HUES64 (cell line): ENCODE results near the gene SUPV3L1.

Experiments
- H3K27ac ChIP-seq: 2 replicates; pipeline ENCODE4 v1.7.0; 2013; ENCODE audit warnings: low read depth, low read length, inconsistent platforms
- H3K27me3 ChIP-seq: 2 replicates; pipeline ENCODE4 v1.6.1; 2013; ENCODE audit warnings: mild to moderate bottlenecking, low read length; ENCODE audit not compliant: insufficient read depth
- H3K36me3 ChIP-seq: 2 replicates; pipeline ENCODE4 v1.6.1; 2013; ENCODE audit warnings: mild to moderate bottlenecking, low read length; ENCODE audit not compliant: insufficient read depth
- H3K4me1 ChIP-seq: 2 replicates; pipeline ENCODE4 v1.6.1; 2013; ENCODE audit warnings: mild to moderate bottlenecking, low read length, moderate library complexity; ENCODE audit not compliant: insufficient read depth
- H3K4me3 ChIP-seq: 2 replicates; pipeline ENCODE4 v1.5.1; 2013; ENCODE audit warnings: mild to moderate bottlenecking, low read length, moderate library complexity
- H3K9ac ChIP-seq: 2 replicates; pipeline ENCODE4 v1.6.1; 2013; ENCODE audit warnings: mild to moderate bottlenecking, low read depth, low read length
- H3K9me3 ChIP-seq: 2 replicates; pipeline ENCODE4 v1.6.1; 2013; ENCODE audit warnings: low read depth, low read length; ENCODE audit not compliant: insufficient read depth
- WGBS: fragments of 150-250, 120-280 bp; methylation state at CpG from one replicate; pipeline ENCODE4 v1.1.7; 2013; ENCODE audit warnings: missing lambda C conversion rate; 5-methylcytosine and 5-hydroxymethylcytosine counted together

The SUPV3L1 gene

GRCh38 chr10:69218831-69219230 lies 38.8 kb downstream of the SUPV3L1 start:
- Histone ChIP-seq H3K9ac (no peak overlapping the region), H3K27ac (no peak overlapping the region), H3K9me3 (no peaks in the 10 kb centered on the region), H3K36me3 (no peaks in the 10 kb centered on the region), H3K4me1 (peaks cover 4% of the 10 kb centered on the region), H3K4me3 (no peak overlapping the region), H3K27me3 (no peaks in the 10 kb centered on the region)
- 92% methylated on average over 6 of the region's 6 CpGs for WGBS

- 88% methylated on average over 8 of the region's 8 CpGs for WGBS
- H3K9me3 ChIP-seq: no peaks in the 10 kb centered on the region
- H3K4me3 ChIP-seq: no peak within 1 kb of the TSS
- no peaks in the 10 kb centered on the region for H3K36me3 ChIP-seq
- H3K27ac ChIP-seq: no peak within 1 kb of the TSS
- peaks cover 4% of the 10 kb centered on the region for H3K4me1 ChIP-seq
- H3K9ac ChIP-seq: no peak within 1 kb of the TSS
- H3K27me3 ChIP-seq: no peaks in the 10 kb centered on the region
Measured at GRCh38 chr10:69220041-69220451, 40.0 kb downstream of the SUPV3L1 start, which contains the start of gene HKDC1. Gene HKDC1, plus strand, starts transcription at chr10:69220332. Its CDS starts 104 bp downstream, at chr10:69220436.

DNA sequence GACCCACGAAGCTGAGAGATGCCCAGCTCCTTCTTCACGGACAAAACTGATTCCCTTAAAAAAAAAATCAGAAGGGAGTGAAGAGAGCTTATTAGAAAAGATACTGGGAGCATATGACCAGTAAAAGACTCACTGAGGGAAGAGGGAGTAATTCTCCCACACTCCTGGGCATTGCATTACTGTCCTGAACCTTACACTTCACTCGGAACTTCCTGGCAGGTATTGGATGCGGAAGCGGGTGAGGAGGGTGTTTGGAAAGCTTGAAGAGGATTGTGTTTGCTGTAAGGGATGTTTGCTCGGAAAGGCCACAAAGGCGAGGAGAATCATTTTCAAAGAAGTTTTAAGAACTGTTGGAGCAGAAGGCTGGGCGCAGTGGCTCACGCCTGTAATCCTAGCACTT lies 40.5 kb downstream of the SUPV3L1 start:
- WGBS: 94% methylated on average over 9 of the region's 9 CpGs
- no peaks in the 10 kb centered on the region for H3K36me3 ChIP-seq
- H3K9me3 ChIP-seq: no peaks in the 10 kb centered on the region
- no peaks in the 10 kb centered on the region for H3K27me3 ChIP-seq
- no peak overlapping the region for H3K27ac ChIP-seq
- H3K9ac ChIP-seq: no peak overlapping the region
- no peak overlapping the region for H3K4me3 ChIP-seq
- peaks cover 4% of the 10 kb centered on the region for H3K4me1 ChIP-seq

DNA sequence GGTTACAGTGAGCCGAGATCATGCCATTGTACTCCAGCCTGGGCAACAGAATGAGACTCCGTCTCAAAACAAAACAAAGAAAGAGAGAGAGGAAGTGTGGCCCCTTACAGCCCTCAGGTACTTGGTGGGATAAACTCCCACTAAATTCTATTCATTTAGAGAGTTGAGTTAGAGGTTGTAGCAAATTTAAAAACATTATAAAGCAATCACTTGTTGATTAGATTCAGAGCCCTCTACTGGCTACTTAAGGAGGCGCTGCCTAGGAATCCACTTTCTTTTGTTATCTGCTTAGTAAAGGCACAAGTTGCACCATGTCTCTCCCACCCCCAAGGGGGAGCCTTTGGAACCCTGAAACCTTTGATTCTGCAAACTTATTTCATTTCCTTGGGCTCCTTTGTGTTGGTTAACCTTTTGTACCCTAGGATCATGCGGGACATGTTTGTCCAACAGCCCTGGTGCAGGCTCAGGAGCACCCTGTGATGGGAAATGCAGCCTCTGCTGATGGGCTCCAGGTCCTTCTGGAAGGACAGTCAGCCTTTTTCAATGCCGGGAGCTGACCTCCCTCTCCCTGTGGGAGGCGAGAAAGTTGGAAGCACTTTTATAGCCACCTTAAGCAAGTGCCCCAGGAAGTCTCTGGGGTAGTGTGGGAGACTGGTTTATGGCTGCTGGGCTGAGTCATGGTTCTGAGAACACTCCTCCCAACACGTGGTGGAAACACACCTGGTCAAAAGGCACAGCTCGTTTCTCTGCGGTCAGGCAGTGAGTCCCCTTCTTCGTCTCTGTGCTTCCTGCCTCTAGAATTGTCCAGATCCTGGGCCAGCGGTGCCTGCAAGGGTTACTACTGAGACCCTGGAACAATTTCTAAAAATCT lies 42.4 kb downstream of the SUPV3L1 start:
- H3K27me3 ChIP-seq: no peaks in the 10 kb centered on the region
- no peak overlapping the region for H3K4me3 ChIP-seq
- WGBS: 61% methylated on average over 10 of the region's 11 CpGs
- H3K9ac ChIP-seq: peak overlapping the region; percentile 18; the same call in 1 of the 2 replicates
- peaks cover 4% of the 10 kb centered on the region for H3K4me1 ChIP-seq
- no peaks in the 10 kb centered on the region for H3K9me3 ChIP-seq
- H3K36me3 ChIP-seq: no peaks in the 10 kb centered on the region
- peak overlapping the region; percentile 44; the same call in 1 of the 2 replicates for H3K27ac ChIP-seq

GRCh38 chr10:69223028-69223342 lies 43.0 kb downstream of the SUPV3L1 start:
- 76% methylated on average over 1 of the region's 1 CpG for WGBS
- no peak overlapping the region for H3K27ac ChIP-seq
- no peaks in the 10 kb centered on the region for H3K27me3 ChIP-seq
- no peaks in the 10 kb centered on the region for H3K9me3 ChIP-seq
- no peak overlapping the region; the same call in 1 of the 2 replicates for H3K9ac ChIP-seq
- H3K36me3 ChIP-seq: no peaks in the 10 kb centered on the region
- H3K4me1 ChIP-seq: peaks cover 4% of the 10 kb centered on the region
- H3K4me3 ChIP-seq: no peak overlapping the region

DNA sequence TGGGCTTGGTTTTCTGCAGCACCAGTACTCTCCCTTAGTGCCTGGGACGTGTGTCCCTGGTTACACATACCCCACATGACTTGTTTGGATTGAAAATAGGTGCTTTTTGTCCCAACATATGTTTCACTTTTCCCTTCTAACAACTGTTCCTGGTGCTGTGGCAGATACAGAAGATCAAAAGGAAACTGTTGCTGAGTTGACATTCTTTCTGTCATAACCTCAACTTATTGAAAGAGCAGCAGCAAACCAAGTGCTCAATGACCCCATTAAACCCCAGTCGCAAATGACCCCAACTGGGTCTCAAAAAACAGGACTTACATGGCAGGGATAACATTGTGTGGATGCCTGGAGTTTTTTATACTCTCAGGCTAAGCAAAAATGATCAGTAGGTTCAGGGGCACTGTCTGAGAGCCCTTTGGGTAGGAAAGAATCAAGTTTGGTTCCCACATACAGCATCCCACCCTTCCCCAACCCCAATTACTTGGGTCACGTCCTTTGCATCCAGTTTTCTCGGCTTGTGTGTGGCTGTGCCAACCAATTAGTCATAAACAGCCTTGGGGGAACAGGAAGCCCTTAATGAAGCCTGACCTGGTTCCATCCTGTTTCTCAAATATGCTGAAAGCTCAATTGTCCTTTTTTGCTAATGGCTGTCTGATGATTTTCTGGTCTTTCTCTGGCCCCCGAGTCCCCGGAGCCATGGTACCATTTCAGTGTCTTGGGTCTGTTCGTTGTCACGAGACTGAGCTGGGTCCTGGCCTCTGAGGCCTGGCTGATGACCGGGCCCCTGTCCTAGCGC lies 45.0 kb downstream of the SUPV3L1 start:
- H3K4me1 ChIP-seq: peaks cover 4% of the 10 kb centered on the region
- H3K4me3 ChIP-seq: no peak overlapping the region
- H3K9ac ChIP-seq: no peak overlapping the region
- WGBS: 94% methylated on average over 10 of the region's 10 CpGs
- no peaks in the 10 kb centered on the region for H3K9me3 ChIP-seq
- H3K27me3 ChIP-seq: no peaks in the 10 kb centered on the region
- no peak overlapping the region for H3K27ac ChIP-seq
- H3K36me3 ChIP-seq: no peaks in the 10 kb centered on the region

DNA sequence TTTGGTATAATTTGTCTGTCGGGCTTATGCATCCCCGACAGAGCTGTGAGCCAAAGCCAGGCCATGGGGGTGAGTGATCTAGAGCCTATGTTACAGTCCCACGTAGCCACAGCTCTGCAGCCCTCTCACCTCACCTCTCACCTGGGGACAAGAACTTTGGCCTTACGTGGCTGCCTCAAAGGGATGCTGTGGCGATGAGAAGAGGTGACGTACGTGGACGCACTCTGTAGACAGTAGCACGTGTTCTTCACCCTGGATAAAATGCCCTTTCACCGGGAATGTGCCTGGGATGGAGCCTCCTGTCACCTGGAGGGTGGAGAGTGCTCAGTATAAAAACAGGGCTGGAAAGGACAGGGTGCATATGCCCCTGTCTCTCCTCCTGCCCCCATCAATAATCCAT lies 45.6 kb downstream of the SUPV3L1 start:
- Histone ChIP-seq H3K27me3 (no peaks in the 10 kb centered on the region), H3K4me1 (peaks cover 4% of the 10 kb centered on the region), H3K4me3 (no peak overlapping the region), H3K9me3 (no peaks in the 10 kb centered on the region), H3K27ac (no peak overlapping the region), H3K9ac (no peak overlapping the region), H3K36me3 (no peaks in the 10 kb centered on the region)
- WGBS: 73% methylated on average over 10 of the region's 10 CpGs

GRCh38 chr10:69226919-69227450 lies 47.0 kb downstream of the SUPV3L1 start:
- Histone ChIP-seq H3K36me3 (no peaks in the 10 kb centered on the region), H3K27me3 (no peaks in the 10 kb centered on the region), H3K9ac (no peak overlapping the region), H3K9me3 (no peaks in the 10 kb centered on the region), H3K4me1 (peaks cover 6% of the 10 kb centered on the region), H3K27ac (no peak overlapping the region), H3K4me3 (no peak overlapping the region)
- 84% methylated on average over 14 of the region's 14 CpGs for WGBS

DNA sequence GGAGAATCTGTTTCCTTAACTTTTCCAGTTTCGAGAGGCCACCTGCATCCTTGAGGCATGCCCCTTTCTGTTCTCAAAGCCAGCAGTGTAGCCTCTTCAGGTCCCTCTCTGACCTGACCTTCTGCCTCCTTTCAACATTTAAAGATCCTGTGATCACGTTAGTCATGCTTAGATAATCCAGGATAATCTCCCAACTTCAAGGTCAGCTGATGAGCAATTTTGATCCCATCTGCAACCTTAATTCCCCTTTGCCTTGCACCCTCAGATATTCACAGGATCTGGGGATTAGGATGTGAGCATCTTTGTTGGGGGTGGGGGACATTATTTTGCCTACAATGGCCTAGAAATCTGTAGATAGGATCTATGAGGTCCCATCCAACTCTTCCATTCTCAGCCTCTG lies 48.1 kb downstream of the SUPV3L1 start:
- Histone ChIP-seq H3K27ac (no peak overlapping the region), H3K4me1 (peaks cover 13% of the 10 kb centered on the region; the same call in 1 of the 2 replicates), H3K4me3 (no peak overlapping the region)

DNA sequence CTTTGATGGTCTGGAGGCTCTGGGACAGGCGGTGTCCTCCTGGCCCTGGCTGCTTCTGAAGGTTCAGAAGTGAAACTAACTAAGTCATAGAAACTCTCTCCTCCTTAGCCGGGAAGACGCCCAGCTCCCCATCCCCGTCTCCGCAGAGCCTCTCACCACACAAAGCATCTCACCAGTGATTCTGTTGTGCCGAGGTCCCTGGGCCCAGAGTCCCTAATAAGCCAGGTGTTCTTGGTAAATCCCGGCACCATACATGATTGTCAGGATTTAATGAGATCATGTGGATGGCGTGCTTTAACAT lies 49.5 kb downstream of the SUPV3L1 start:
- WGBS: 93% methylated on average over 8 of the region's 8 CpGs
- H3K27ac ChIP-seq: no peak overlapping the region
- H3K9me3 ChIP-seq: no peaks in the 10 kb centered on the region
- no peaks in the 10 kb centered on the region for H3K27me3 ChIP-seq
- H3K9ac ChIP-seq: no peak overlapping the region
- H3K36me3 ChIP-seq: no peaks in the 10 kb centered on the region
- no peak overlapping the region for H3K4me3 ChIP-seq
- peaks cover 13% of the 10 kb centered on the region; the same call in 1 of the 2 replicates for H3K4me1 ChIP-seq

More for the DNA sequence above, 48.1 kb downstream of the SUPV3L1 start:
- Histone ChIP-seq H3K9me3 (no peaks in the 10 kb centered on the region), H3K9ac (no peak overlapping the region), H3K36me3 (no peaks in the 10 kb centered on the region), H3K27me3 (no peaks in the 10 kb centered on the region)
- WGBS: 90% methylated on average over 2 of the region's 2 CpGs

DNA sequence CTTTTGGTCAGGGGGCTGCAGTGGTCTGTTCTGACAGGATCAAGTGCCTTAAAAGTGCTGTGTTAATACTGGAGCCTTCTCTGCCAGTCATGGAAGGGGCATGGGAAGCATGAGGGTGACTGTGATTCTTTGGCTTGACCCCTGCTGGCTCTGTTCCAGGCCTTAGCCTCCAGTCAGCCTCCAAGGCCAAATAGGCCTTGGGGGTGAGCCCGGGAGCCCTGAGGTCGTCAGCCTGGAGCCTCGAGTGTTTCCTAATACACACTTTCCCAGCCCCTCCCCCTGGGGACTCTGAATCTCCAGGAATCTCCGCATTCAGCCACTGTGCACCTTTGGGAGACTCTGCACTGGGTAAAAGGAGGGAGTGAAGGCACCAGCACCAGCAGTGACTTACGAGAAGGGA lies 50.1 kb downstream of the SUPV3L1 start:
- WGBS: 85% methylated on average over 5 of the region's 5 CpGs
- Histone ChIP-seq H3K36me3 (no peaks in the 10 kb centered on the region), H3K4me1 (peaks cover 13% of the 10 kb centered on the region; the same call in 1 of the 2 replicates), H3K27ac (no peak overlapping the region), H3K9ac (no peak overlapping the region), H3K9me3 (no peaks in the 10 kb centered on the region), H3K27me3 (no peaks in the 10 kb centered on the region), H3K4me3 (no peak overlapping the region)
